GM23248 (cell line): ENCODE measurements around the gene SLC26A6. TPM values are rescaled to one million over a fixed set of nuclear protein-coding genes. Genes with fewer than 3 reads are reported as not detected.

Experiments used
- DNase-seq: peaks from one replicate; pipeline ENCODE4 v3.0.0-alpha.2; 2015
- H2AFZ ChIP-seq: fragments of 200-600 bp; sonication (generic); 2 replicates; pipeline ENCODE4 v1.6.1; 2016; ENCODE audit warnings: antibody characterized with exemption
- H3F3A ChIP-seq: fragments of 200-600 bp; sonication (generic); 2 replicates; pipeline ENCODE4 v1.6.1; 2016; ENCODE audit warnings: mild to moderate bottlenecking, antibody characterized with exemption, mixed run types; ENCODE audit not compliant: insufficient read depth
- H3K27ac ChIP-seq: fragments of 200-600 bp; sonication (generic); 2 replicates; pipeline ENCODE4 v1.5.1; 2016; ENCODE audit warnings: mild to moderate bottlenecking
- H3K27me3 ChIP-seq: fragments of 200-600 bp; sonication (generic); replicated peaks from 2 replicates; pipeline ENCODE4 v1.6.1; 2016; ENCODE audit warnings: mild to moderate bottlenecking; ENCODE audit not compliant: insufficient read depth
- H3K36me3 ChIP-seq: fragments of 200-600 bp; sonication (generic); 2 replicates; pipeline ENCODE4 v1.6.1; 2016; ENCODE audit warnings: low read depth, mild to moderate bottlenecking
- H3K4me1 ChIP-seq: fragments of 200-600 bp; sonication (generic); 2 replicates; pipeline ENCODE4 v1.6.1; 2016; ENCODE audit warnings: mild to moderate bottlenecking; ENCODE audit not compliant: insufficient read depth
- H3K4me2 ChIP-seq: fragments of 200-600 bp; sonication (generic); one replicate; pipeline ENCODE4 v1.6.1; 2016; ENCODE audit warnings: mild to moderate bottlenecking; ENCODE audit not compliant: unreplicated experiment
- H3K4me3 ChIP-seq: fragments of 200-600 bp; sonication (generic); 2 replicates; pipeline ENCODE4 v1.5.1; 2016; ENCODE audit warnings: mild to moderate bottlenecking
- H3K79me2 ChIP-seq: fragments of 200-600 bp; sonication (generic); 2 replicates; pipeline ENCODE4 v1.6.1; 2016; ENCODE audit warnings: mild to moderate bottlenecking; ENCODE audit not compliant: insufficient read depth
- H3K9ac ChIP-seq: fragments of 200-600 bp; sonication (generic); 2 replicates; pipeline ENCODE4 v1.6.1; 2016; ENCODE audit warnings: mild to moderate bottlenecking
- H3K9me2 ChIP-seq: fragments of 200-600 bp; sonication (generic); 2 replicates; pipeline ENCODE4 v1.6.1; 2016; ENCODE audit warnings: mixed run types, mild to moderate bottlenecking, moderate library complexity; ENCODE audit not compliant: insufficient read depth
- H3K9me3 ChIP-seq: fragments of 200-600 bp; sonication (generic); one replicate; pipeline ENCODE4 v1.6.1; 2017; ENCODE audit warnings: low read depth
- H4K20me1 ChIP-seq: fragments of 200-600 bp; sonication (generic); 2 replicates; pipeline ENCODE4 v1.6.0; 2016; ENCODE audit not compliant: insufficient read depth
- EZH2 ChIP-seq: fragments of 200-600 bp; sonication (generic); IDR thresholded peaks from 2 replicates; pipeline ENCODE4 v1.6.1; 2018; ENCODE audit warnings: antibody characterized with exemption, mild to moderate bottlenecking; ENCODE audit not compliant: insufficient read depth, poor library complexity, severe bottlenecking
- EZH2phosphoT487 ChIP-seq: fragments of 200-600 bp; sonication (generic); IDR thresholded peaks from 2 replicates; pipeline ENCODE4 v1.6.1; 2018; ENCODE audit warnings: antibody characterized with exemption, moderate library complexity, mild to moderate bottlenecking, low read depth; ENCODE audit not compliant: insufficient read depth
- WGBS, 2 experiments: methylation state at CpG; one replicate each; pipeline ENCODE4 v1.1.6; 2015 to 2017; ENCODE audit warnings: low lambda C conversion rate in 2 of 2, low coverage in 1 of 2; ENCODE audit errors: missing lambda C conversion rate in 2 of 2; 5-methylcytosine and 5-hydroxymethylcytosine counted together
- in situ Hi-C: fragments of 300-500 bp; cut with MboI; formaldehyde crosslinking; loops from 2 replicates; pipeline ENCODE4 v1.15.0; 2020
- polyA plus RNA-seq: library from polyadenylated mRNA; unstranded; fragments of >200 nt; fragmentation: Nextera tagmentation; extraction: Ambion mirVana; gene quantifications from 2 replicates; pipeline ENCODE4 v1.2.1, GENCODE V29; 2016
- total RNA-seq: library from RNA; depleted of rRNA; stranded (reverse); fragments of >200 nt; shearing (Covaris generic); gene quantifications from 2 replicates; pipeline ENCODE4 v1.2.3, GENCODE V29; 2014

SLC26A6 gene
- total and polyA plus RNA-seq, 2 experiments from 2014 or later, result 13.4 to 21.1 TPM

DNA sequence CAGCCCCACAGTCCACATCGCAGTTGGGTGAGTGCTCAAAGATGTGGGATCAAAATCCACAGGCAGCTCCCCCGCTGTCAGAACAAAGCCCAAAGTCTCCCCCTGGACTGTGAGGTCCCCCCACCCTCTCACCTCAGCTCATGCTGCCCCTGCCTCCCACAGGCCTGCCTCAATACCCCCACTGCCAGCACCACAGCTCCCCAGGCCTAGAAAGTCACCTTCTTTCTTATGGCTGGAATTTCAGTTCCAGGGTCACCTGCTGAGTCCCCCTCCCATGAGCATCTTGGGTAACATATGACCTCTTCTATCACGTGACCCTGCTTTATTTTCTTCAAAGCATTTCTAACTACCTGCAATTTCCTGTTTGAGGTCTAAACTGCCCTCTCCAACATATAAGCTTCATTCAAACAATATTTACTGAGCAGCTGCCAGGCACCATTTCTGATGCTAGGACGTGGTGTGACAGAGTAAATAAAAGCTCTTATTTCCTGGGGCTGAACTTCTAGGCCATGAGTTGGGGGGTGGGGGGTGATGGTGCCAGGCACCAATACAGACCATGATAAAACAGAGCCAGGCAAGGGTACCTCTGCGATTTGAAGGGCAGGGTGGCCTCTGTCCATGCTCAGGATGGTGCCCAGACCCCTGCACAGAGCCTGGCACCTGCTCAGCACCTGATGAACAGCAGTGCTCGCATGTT is 11.3 kb downstream of the SLC26A6 start:
- Histone ChIP-seq H3K36me3 (no peaks in the 10 kb centered on the region; the same call in 1 of the 2 replicates), H3F3A (peaks cover 5% of the 10 kb centered on the region; the same call in 1 of the 2 replicates), H3K4me3 (no peak overlapping the region), H3K27me3 (no peaks in the 10 kb centered on the region), H3K79me2 (no peaks in the 10 kb centered on the region), H3K9me2 (no peaks in the 10 kb centered on the region), H3K9ac (no peak overlapping the region), H3K4me1 (no peaks in the 10 kb centered on the region), H3K27ac (no peak overlapping the region), H3K9me3 (no peaks in the 10 kb centered on the region), H4K20me1 (no peaks in the 10 kb centered on the region), H2AFZ (no peak overlapping the region), H3K4me2 (no peak overlapping the region)
- no peak for DNase-seq
- WGBS, 2 experiments, result 82 to 88% methylated on average over 6 of the region's 6 CpGs
- TF ChIP-seq EZH2, result no peak
- in situ Hi-C loops, result no loop called here

DNA sequence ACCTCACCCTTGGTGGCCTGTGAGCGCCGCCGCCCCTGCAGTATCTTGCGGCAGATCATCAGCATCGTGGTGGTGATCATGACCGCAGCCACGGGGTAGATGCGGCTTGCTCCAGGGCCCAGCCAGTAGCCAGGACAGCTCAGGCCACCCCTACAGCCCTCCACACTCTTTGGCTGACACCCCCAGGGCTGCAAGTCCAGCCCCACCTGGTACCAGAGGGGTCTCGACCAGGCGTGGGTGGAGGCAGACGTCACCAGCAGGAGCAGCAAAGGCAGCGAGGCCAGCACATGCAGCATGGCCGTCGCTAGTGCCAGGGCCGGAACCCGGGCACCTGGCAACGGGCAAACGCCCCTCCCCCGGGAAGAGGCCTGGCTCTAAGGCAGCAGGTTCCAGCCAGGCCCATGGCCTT is 13.8 kb downstream of the SLC26A6 start, which contains the start of gene TMEM89:
TMEM89 (minus strand) TSS at position 309 of the 409 bp plus-strand sequence; CDS start at position 296, 13 bp downstream.
- no peak for DNase-seq
- Histone ChIP-seq H3K27me3 (no peaks in the 10 kb centered on the region), H3K4me2 (no peak within 1 kb of the TSS), H3K4me3 (no peak within 1 kb of the TSS), H3K27ac (no peak within 1 kb of the TSS), H3K9ac (no peak within 1 kb of the TSS), H2AFZ (no peak within 1 kb of the TSS), H4K20me1 (no peaks in the 10 kb centered on the region), H3F3A (peaks cover 13% of the 10 kb centered on the region; the same call in 1 of the 2 replicates), H3K9me2 (no peaks in the 10 kb centered on the region), H3K79me2 (no peaks in the 10 kb centered on the region), H3K9me3 (no peaks in the 10 kb centered on the region), H3K4me1 (no peaks in the 10 kb centered on the region), H3K36me3 (no peaks in the 10 kb centered on the region)
- in situ Hi-C loops, result no loop called here
- TF ChIP-seq EZH2 (no peak), EZH2phosphoT487 (no peak)
- WGBS, 2 experiments, result 94% methylated on average over 18 of the region's 19 CpGs

DNA sequence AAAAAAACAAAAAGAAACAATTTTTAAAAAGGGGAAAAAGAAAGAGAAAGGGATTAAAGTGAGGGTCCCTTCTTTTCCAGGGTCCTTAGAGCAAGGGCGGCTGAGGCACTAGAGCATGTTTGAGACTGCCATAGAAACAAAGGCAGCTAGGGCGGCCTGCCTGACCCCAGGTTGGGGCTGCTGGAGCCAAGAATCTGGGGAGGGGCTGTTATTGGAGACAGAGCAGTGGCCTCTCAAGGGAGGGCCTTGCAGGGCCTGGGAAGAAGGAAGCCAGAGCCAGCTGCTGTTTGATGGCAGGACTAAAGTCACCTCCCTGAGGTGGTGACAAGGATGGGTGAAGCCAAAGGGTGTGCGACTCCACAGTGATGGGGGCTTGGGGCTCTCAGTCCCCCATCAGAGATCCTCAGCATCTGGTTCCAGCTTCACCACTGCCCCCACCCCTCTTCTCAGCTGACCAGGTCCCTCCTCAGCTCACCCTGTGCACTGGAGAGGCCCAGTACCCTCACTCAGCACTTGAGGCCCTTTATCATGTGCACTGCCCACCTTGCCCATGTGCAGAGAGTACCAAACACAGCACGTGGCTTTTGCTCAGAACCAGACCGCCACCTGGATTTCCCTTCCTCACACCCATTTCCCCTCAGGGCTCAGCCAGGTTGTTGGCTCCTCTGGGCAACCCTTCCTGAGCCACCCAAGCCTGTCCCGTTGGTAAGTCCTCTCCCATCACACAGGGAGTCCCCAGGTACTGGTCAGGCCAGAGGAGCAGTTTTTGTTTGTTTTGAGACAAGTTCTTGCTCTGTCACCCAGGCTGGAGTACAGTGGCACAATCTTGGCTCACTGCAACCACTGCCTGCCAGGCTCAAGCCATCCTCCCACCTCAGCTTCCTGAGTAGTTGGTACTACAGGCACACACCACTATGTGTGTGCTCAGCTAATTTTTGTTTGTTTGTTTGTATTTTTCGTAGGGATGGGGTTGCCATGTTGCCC is 15.4 kb downstream of the SLC26A6 start:
- DNase-seq, result no peak
- 77 to 78% methylated on average over 7 of the region's 7 CpGs for WGBS, 2 experiments

DNA sequence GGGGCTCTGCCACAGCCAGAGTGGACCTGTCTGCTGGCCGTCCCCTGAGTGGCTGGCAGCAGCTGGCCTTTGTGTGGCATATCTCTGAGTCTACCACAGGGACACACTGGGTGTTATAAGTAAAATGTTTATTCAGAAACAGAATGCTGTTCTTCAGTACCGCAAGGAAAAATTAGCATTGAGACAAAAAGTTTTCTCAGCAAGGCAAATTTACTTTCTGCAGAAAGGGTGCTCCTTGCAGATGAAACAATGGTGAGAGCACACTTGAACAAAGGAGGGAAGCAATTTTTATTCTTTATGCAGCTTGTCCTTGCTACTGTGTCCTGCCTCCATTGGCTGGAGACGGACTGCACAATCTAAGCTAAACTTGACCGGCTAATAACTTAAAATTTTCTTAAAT is 17.7 kb downstream of the SLC26A6 start:
- no peaks in the 10 kb centered on the region for H4K20me1 ChIP-seq
- in situ Hi-C loops, result no loop called here
- no peak for DNase-seq
- peaks cover 14% of the 10 kb centered on the region for H3K4me1 ChIP-seq
- no peak overlapping the region for H3K4me2 ChIP-seq
- H3K79me2 ChIP-seq, result no peaks in the 10 kb centered on the region
- H3K4me3 ChIP-seq, result no peak overlapping the region
- no peak overlapping the region for H3K9ac ChIP-seq
- no peaks in the 10 kb centered on the region for H3K27me3 ChIP-seq
- WGBS, 2 experiments, result 83% methylated on average over 4 of the region's 4 CpGs
- no peak overlapping the region for H2AFZ ChIP-seq
- no peaks in the 10 kb centered on the region for H3K36me3 ChIP-seq
- no peak for TF ChIP-seq EZH2
- no peak overlapping the region for H3K27ac ChIP-seq
- no peaks in the 10 kb centered on the region for H3K9me2 ChIP-seq
- no peaks in the 10 kb centered on the region for H3K9me3 ChIP-seq
- H3F3A ChIP-seq, result peaks cover 19% of the 10 kb centered on the region

More for the DNA sequence above, 15.4 kb downstream of the SLC26A6 start:
- Histone ChIP-seq H3K4me3 (no peak overlapping the region), H3K4me2 (no peak overlapping the region), H3K9ac (no peak overlapping the region), H3K27ac (no peak overlapping the region), H3K4me1 (peaks cover 1% of the 10 kb centered on the region; the same call in 1 of the 2 replicates), H4K20me1 (no peaks in the 10 kb centered on the region), H3K9me3 (no peaks in the 10 kb centered on the region), H2AFZ (no peak overlapping the region), H3K27me3 (no peaks in the 10 kb centered on the region), H3K9me2 (no peaks in the 10 kb centered on the region), H3F3A (peaks cover 13% of the 10 kb centered on the region), H3K36me3 (no peaks in the 10 kb centered on the region), H3K79me2 (no peaks in the 10 kb centered on the region)
- in situ Hi-C loops, result no loop called here
- TF ChIP-seq EZH2phosphoT487, result no peak
- no peak for TF ChIP-seq EZH2
